Stimulated activated naive CD8-positive, alpha-beta T cell treated with anti-CD3 and anti-CD28 coated beads, Interleukin-15, amount 100 ng/mL, for 72 hours (primary cell): ENCODE results near the gene XRCC6.
"Not testable (repeated sequence)": the region's sequence is repeated elsewhere in the genome, so short reads cannot be mapped to it uniquely, and the experiment has no call there.

Source experiments
- ATAC-seq: fragments of 150-1000 bp; cut with Tn5 transposase; 2 replicates; pipeline ENCODE4 v1.10.0; 2021; ENCODE audit warnings: mild to moderate bottlenecking, moderate library complexity
- DNase-seq, 2 donors: peaks; one replicate each; pipeline ENCODE4 v3.0.0; 2021 to 2022
- H3K27ac Mint-ChIP-seq, 2 donors: one replicate each; pipeline ENCODE4 v1.8.0; 2022; ENCODE audit warnings: mild to moderate bottlenecking in 2 of 2, mixed read lengths in 2 of 2, moderate library complexity in 2 of 2
- H3K27me3 Mint-ChIP-seq: one replicate; pipeline ENCODE4 v1.8.0; 2022; ENCODE audit warnings: mixed read lengths
- H3K4me1 Mint-ChIP-seq: one replicate; pipeline ENCODE4 v1.8.0; 2022; ENCODE audit warnings: mild to moderate bottlenecking, mixed read lengths
- H3K4me3 Mint-ChIP-seq, 2 donors: one replicate each; pipeline ENCODE4 v1.8.0; 2022; ENCODE audit warnings: mild to moderate bottlenecking in 2 of 2, mixed read lengths in 2 of 2, moderate library complexity in 1 of 2
- H3K9me3 Mint-ChIP-seq, 2 donors: one replicate each; pipeline ENCODE4 v1.8.0; 2022; ENCODE audit warnings: mixed read lengths in 2 of 2

Gene XRCC6

GRCh38 chr22:41657709-41658108 lies 36.6 kb downstream of the XRCC6 start:
- no peaks in the 10 kb centered on the region for H3K4me1 Mint-ChIP-seq
- H3K4me3 Mint-ChIP-seq = no peak overlapping the region
- DNase-seq = no peak
- no peaks in the 10 kb centered on the region for H3K27me3 Mint-ChIP-seq
- no peaks in the 10 kb centered on the region for H3K9me3 Mint-ChIP-seq
- H3K27ac Mint-ChIP-seq = peak overlapping the region in 1 of 2 donors; percentile 22
- no peak for ATAC-seq

DNA sequence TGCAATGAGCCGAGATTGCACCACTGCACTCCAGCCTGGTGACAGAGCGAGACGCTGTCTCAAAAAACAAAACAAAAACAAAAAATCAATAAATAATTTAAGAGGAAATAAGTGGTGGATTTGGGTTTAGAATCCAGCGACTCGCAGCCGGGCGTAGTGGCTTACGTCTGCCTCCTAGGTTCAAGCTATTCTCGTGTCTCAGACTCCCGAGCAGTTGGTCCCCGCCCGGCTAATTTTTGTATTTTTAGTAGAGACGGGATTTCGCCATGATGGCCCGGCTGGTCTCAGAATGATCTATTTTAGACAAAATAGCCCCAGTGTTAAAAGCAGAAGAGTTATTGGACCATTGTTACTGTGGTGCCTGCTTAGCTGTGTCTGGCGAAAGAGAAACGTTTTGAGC lies 37.8 kb downstream of the XRCC6 start:
- Mint-ChIP-seq H3K9me3 (no peaks in the 10 kb centered on the region), H3K27ac (no peak overlapping the region), H3K27me3 (no peaks in the 10 kb centered on the region), H3K4me3 (no peak overlapping the region), H3K4me1 (no peaks in the 10 kb centered on the region)
- ATAC-seq (no peak), DNase-seq (no peak)

- Mint-ChIP-seq H3K27ac (no peak overlapping the region), H3K9me3 (no peaks in the 10 kb centered on the region), H3K4me3 (no peak overlapping the region), H3K4me1 (no peaks in the 10 kb centered on the region), H3K27me3 (no peaks in the 10 kb centered on the region)
- DNase-seq = no peak
- no peak for ATAC-seq
Measured at GRCh38 chr22:41659941-41660340, 38.8 kb downstream of the XRCC6 start.

DNA sequence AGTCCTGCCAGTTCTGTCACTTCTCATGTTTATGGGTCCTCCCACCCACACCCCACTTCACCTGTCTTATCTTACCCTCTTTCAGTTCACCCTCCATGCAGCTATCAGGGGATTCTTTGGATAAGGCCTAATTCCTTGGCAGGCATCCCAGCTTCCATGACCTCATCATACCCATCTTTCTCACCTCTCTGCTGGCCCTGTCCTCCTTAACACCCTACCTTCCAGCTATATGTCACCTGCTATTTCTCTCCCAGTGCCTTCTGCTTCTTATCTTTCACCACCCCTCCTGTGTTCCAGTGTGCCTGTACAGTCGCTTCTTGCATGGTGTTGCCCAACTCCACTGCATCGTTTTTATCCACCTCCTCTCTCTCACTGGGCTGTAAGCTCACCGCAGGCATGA lies 39.3 kb downstream of the XRCC6 start:
- Mint-ChIP-seq H3K9me3 (no peaks in the 10 kb centered on the region), H3K27me3 (no peaks in the 10 kb centered on the region), H3K27ac (peak overlapping the region in 1 of 2 donors; percentile 3), H3K4me3 (no peak overlapping the region), H3K4me1 (no peaks in the 10 kb centered on the region)
- no peak for DNase-seq
- no peak for ATAC-seq

DNA sequence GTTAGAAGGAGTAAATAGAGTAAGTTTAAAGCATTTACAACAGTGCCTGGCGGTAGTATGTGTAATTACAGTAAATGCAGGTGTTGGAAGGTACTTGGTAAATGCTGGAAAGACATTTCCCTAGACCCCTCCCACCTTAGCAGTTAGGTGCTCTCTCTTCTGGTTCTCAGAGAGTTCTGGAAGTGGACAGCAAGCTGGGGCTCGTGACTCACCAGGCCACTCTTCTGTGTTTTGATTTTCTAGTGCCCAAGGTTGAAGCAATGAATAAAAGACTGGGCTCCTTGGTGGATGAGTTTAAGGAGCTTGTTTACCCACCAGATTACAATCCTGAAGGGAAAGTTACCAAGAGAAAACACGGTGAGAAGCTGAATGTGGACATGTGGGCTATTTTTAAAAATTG lies 40.0 kb downstream of the XRCC6 start:
- Mint-ChIP-seq H3K9me3 (no peaks in the 10 kb centered on the region), H3K4me1 (no peaks in the 10 kb centered on the region), H3K27ac (no peak overlapping the region), H3K4me3 (no peak overlapping the region), H3K27me3 (no peaks in the 10 kb centered on the region)
- no peak for DNase-seq
- no peak for ATAC-seq

- H3K4me1 Mint-ChIP-seq = peaks cover 4% of the 10 kb centered on the region
- ATAC-seq (no peak), DNase-seq (no peak)
- no peaks in the 10 kb centered on the region for H3K27me3 Mint-ChIP-seq
- no peaks in the 10 kb centered on the region for H3K9me3 Mint-ChIP-seq
- no peak overlapping the region for H3K4me3 Mint-ChIP-seq
- peak overlapping the region in 1 of 2 donors; percentile 2 for H3K27ac Mint-ChIP-seq
Measured at GRCh38 chr22:41661713-41662112, 40.6 kb downstream of the XRCC6 start.

- peaks cover 12% of the 10 kb centered on the region for H3K4me1 Mint-ChIP-seq
- H3K9me3 Mint-ChIP-seq, ATAC-seq, H3K4me3 Mint-ChIP-seq, H3K27me3 Mint-ChIP-seq, DNase-seq: not testable (repeated sequence)
- H3K27ac Mint-ChIP-seq = peak overlapping the region; percentile 8 to 83
Measured at GRCh38 chr22:41663594-41663993, 42.5 kb downstream of the XRCC6 start.

- Mint-ChIP-seq H3K27ac (peak overlapping the region in 1 of 2 donors; percentile 83), H3K27me3 (no peaks in the 10 kb centered on the region), H3K4me1 (peaks cover 17% of the 10 kb centered on the region), H3K4me3 (no peak overlapping the region), H3K9me3 (no peaks in the 10 kb centered on the region)
- DNase-seq (no peak), ATAC-seq (no peak)
Measured at GRCh38 chr22:41664490-41664889, 43.4 kb downstream of the XRCC6 start.

- H3K27ac Mint-ChIP-seq = peak overlapping the region; percentile 46 to 90
- ATAC-seq (no peak), DNase-seq (no peak)
- H3K4me3 Mint-ChIP-seq = no peak overlapping the region
- no peaks in the 10 kb centered on the region for H3K27me3 Mint-ChIP-seq
- peaks cover 20% of the 10 kb centered on the region for H3K4me1 Mint-ChIP-seq
- no peaks in the 10 kb centered on the region for H3K9me3 Mint-ChIP-seq
Measured at GRCh38 chr22:41664951-41665350, 43.9 kb downstream of the XRCC6 start.

DNA sequence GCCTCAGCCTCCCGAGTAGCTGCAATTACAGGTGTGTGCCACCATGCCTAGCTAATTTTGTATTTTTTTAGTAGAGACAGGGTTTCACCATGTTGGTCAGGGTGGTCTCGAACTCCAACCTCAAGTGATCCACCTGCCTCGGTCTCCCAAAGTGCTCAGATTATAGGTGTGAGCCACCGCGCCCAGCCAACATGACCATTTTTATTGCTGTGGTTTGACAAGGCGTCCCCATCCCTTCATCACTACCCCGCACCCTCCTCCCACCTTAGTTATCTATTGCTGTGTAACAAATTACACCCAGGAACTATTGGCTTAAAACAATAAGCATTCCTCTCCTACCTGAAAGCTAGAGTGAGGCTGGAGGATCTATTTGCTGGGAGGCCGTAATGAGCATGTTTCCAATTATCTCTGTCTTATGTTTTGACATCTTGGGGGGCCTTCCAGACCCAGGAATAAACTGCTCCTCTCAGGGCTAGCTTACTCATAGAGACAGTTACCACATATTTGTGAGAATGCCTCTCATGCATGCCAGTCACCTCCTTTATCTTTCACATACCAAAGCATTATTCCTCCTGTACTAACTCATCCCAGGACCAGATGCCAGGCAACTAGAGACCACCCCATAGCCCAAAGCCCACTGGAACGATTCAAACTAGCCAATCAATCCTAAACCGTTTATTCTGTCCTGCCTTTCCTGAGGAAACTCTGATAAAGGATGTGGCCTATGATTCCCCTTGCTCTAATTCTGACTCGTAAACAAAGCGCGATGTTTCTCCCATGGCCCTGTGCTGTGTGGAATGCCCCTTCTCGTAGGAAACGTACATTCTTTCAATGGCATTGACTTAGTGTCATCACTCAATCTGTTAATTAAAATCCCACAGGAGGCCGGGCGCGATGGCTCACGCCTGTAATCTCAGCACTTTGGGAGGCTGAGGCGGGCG lies 48.1 kb downstream of the XRCC6 start:
- H3K27me3 Mint-ChIP-seq = no peaks in the 10 kb centered on the region
- H3K4me3 Mint-ChIP-seq = no peak overlapping the region
- peak overlapping the region in 1 of 2 donors; percentile 88 for H3K27ac Mint-ChIP-seq
- peaks cover 24% of the 10 kb centered on the region for H3K4me1 Mint-ChIP-seq
- H3K9me3 Mint-ChIP-seq = no peaks in the 10 kb centered on the region
- no peak for DNase-seq
- ATAC-seq = no peak

- peaks cover 25% of the 10 kb centered on the region for H3K4me1 Mint-ChIP-seq
- not testable (repeated sequence) for H3K9me3 Mint-ChIP-seq, H3K27ac Mint-ChIP-seq, ATAC-seq, DNase-seq, H3K4me3 Mint-ChIP-seq, H3K27me3 Mint-ChIP-seq
Measured at GRCh38 chr22:41672096-41672495, 51.0 kb downstream of the XRCC6 start.

- H3K4me3 Mint-ChIP-seq = no peak overlapping the region
- ATAC-seq (no peak), DNase-seq (no peak)
- H3K27me3 Mint-ChIP-seq = no peaks in the 10 kb centered on the region
- no peak overlapping the region for H3K27ac Mint-ChIP-seq
- peaks cover 21% of the 10 kb centered on the region for H3K4me1 Mint-ChIP-seq
- no peaks in the 10 kb centered on the region for H3K9me3 Mint-ChIP-seq
Measured at GRCh38 chr22:41672780-41673509, 51.9 kb downstream of the XRCC6 start.

DNA sequence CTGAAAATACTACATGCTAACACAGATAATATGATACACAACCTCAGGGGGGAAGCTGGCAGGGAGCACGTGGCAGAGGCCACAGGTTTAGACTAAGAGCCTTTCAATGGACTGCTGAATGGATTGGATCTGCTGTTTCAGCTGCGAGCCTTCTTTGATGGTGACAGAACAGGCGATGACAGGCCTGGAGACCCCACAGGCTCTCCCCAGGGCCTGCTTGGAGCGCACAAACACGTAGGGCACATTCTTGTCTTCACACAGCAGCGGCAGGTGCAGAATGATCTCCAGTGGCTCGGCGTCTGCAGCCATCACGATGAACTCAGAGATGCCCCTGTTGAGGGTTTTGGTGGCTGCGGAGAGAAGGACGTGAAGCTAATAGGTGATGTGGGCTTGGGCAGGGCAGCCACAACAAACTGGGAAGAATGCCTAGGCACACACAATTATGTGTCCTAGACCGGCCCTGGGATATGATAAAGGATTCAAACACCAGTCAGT lies 53.8 kb downstream of the XRCC6 start:
- Mint-ChIP-seq H3K27ac (no peak overlapping the region), H3K4me1 (peaks cover 20% of the 10 kb centered on the region), H3K27me3 (no peaks in the 10 kb centered on the region), H3K9me3 (no peaks in the 10 kb centered on the region), H3K4me3 (no peak overlapping the region)
- ATAC-seq = no peak
- no peak for DNase-seq

DNA sequence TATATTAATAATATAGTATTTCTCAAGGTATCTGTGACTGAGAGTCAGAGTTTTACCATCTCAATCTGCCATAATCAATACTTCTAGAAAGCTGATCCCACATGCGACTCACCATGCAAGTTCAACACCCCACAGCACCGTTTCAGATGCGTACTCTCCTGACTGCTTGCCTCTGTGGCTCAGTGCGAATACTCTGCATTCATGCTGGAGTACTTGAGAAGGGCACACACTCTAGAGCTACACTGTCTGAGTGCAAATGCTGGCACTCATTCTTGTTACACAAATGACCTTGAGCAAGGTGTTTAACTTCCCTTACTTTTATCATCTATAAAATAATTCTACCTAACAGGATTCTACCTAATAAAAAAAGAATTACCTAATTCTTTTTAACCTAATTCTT lies 55.0 kb downstream of the XRCC6 start:
- Mint-ChIP-seq H3K27me3 (no peaks in the 10 kb centered on the region), H3K9me3 (no peaks in the 10 kb centered on the region), H3K4me3 (no peak overlapping the region), H3K4me1 (peaks cover 25% of the 10 kb centered on the region), H3K27ac (peak overlapping the region in 1 of 2 donors; percentile 14)
- DNase-seq = no peak
- no peak for ATAC-seq

- ATAC-seq = no peak
- no peaks in the 10 kb centered on the region for H3K27me3 Mint-ChIP-seq
- peak overlapping the region; percentile 92 to 99 for H3K4me3 Mint-ChIP-seq
- DNase-seq = no peak
- peaks cover 35% of the 10 kb centered on the region for H3K4me1 Mint-ChIP-seq
- H3K9me3 Mint-ChIP-seq = no peaks in the 10 kb centered on the region
- peak overlapping the region; percentile 57 to 97 for H3K27ac Mint-ChIP-seq
Measured at GRCh38 chr22:41681616-41682015, 60.5 kb downstream of the XRCC6 start.
